GM18520 (cell line): ENCODE results near the gene LRMDA.
"Not testable (repeated sequence)": the region's sequence is repeated elsewhere in the genome, so short reads cannot be mapped to it uniquely, and the experiment has no call there.

ENCODE experiments used
- ATAC-seq: cut with Tn5 transposase; IDR thresholded peaks from one replicate; pipeline ENCODE4 v1.9.1; 2021; ENCODE audit not compliant: unreplicated experiment

Gene LRMDA

GRCh38 chr10:76126607-76127527 lies 695.4 kb downstream of the LRMDA start:
- no peak for ATAC-seq

- ATAC-seq = no peak
Observed at GRCh38 chr10:76127984-76128589, 696.7 kb downstream of the LRMDA start.

- ATAC-seq = no peak
Observed at GRCh38 chr10:76129213-76129612, 697.8 kb downstream of the LRMDA start.

- no peak for ATAC-seq
Observed at GRCh38 chr10:76130892-76131291, 699.5 kb downstream of the LRMDA start.

- ATAC-seq = no peak
Observed at GRCh38 chr10:76133597-76134255, 702.3 kb downstream of the LRMDA start.

- ATAC-seq = no peak
Observed at GRCh38 chr10:76136961-76137360, 705.5 kb downstream of the LRMDA start.

GRCh38 chr10:76138286-76138685 lies 706.9 kb downstream of the LRMDA start:
- ATAC-seq = no peak

- ATAC-seq = no peak
Observed at GRCh38 chr10:76138906-76139305, 707.5 kb downstream of the LRMDA start.

GRCh38 chr10:76139431-76139830 lies 708.0 kb downstream of the LRMDA start:
- no peak for ATAC-seq

GRCh38 chr10:76141376-76141775 lies 710.0 kb downstream of the LRMDA start:
- ATAC-seq = no peak

GRCh38 chr10:76148217-76148616 lies 716.8 kb downstream of the LRMDA start:
- not testable (repeated sequence) for ATAC-seq

- no peak for ATAC-seq
Observed at GRCh38 chr10:76149182-76149581, 717.8 kb downstream of the LRMDA start.

- no peak for ATAC-seq
Observed at GRCh38 chr10:76149602-76150138, 718.2 kb downstream of the LRMDA start.

- no peak for ATAC-seq
Observed at GRCh38 chr10:76150139-76150875, 718.9 kb downstream of the LRMDA start.

GRCh38 chr10:76150876-76151288 lies 719.5 kb downstream of the LRMDA start:
- no peak for ATAC-seq

- ATAC-seq = no peak
Observed at GRCh38 chr10:76152186-76152585, 720.8 kb downstream of the LRMDA start.

- no peak for ATAC-seq
Observed at GRCh38 chr10:76155961-76156360, 724.5 kb downstream of the LRMDA start.

GRCh38 chr10:76160446-76161300 lies 729.2 kb downstream of the LRMDA start:
- no peak for ATAC-seq

- ATAC-seq = no peak
Observed at GRCh38 chr10:76161301-76161582, 729.8 kb downstream of the LRMDA start.

GRCh38 chr10:76168437-76168836 lies 737.0 kb downstream of the LRMDA start:
- no peak for ATAC-seq
